Embryonic facial prominence (tissue), 1 donor: ENCODE data around the gene SWT1.
"Not testable (repeated sequence)": the region's sequence is repeated elsewhere in the genome, so short reads cannot be mapped to it uniquely, and the experiment has no call there.

Experiments used
- DNase-seq: peaks from one replicate; pipeline ENCODE4 v3.0.0-alpha.2; 2016; ENCODE audit errors: extremely low spot score

SWT1 gene

DNA sequence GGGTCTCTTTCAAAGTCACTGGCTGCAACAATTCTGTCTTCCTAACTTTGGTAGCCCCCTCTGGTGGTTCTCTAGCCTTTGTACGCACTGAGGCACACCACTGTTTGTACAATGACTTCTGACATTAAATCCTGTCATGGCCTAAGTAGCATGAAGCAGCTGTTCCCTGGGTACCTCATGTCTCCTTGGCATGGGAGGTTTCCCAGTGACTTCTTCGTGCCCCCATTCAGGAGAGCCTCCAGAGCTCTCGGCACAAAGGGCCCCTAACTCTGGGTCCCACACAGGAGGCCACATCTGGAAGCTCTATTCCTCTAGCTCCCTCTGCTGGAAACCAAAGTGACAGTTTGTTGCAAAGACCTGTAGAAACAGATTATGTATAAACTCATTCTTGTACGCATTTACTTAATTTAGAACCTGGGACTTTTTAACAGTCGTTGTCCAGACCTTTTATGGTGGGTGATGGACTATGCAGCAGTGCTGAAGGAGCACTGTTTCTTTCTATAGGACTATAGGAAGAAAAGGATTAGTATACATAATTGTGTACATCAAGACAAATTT lies 13.4 kb downstream of the SWT1 start:
- no peak for DNase-seq

- DNase-seq, result no peak
These were observed 36.8 kb downstream of the SWT1 start for GRCh38 chr1:185193756-185194155.

DNA sequence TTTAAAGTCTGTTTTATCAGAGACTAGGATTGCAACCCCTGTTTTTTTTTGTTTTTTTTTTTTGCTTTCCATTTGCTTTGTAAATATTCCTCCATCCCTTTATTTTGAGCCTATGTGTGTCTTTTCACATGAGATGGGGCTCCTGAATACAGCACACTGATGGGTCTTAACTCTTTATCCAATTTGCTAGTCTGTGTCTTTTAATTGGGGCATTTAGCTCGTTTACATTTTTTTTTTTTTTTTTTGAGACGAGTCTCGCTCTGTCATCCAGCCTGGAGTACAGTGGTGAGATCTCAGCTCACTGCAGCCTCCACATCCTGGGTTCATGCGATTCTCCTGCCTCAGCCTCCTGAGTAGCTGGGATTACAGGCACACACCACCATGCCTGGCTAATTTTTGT lies 41.7 kb downstream of the SWT1 start:
- DNase-seq, result not testable (repeated sequence)

DNA sequence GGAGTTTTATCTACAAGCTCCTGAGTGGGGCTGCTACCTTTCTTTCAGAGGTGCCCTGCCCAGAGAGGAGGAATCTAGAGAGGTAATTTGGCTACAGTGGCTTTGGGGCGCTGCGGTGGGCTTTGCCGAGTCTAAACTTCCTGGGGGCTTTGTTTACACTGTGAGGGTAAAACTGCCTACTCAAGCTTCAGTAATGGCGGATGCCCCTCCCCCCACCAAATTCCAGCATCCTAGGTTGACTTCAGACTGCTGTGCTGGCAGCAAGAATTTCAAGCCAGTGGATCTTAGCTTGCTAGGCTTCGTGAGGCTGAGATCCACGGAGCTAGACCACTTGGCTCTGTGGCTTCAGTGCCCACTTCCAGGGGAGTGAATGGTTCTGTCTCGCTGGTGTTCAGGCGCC lies 43.9 kb downstream of the SWT1 start:
- DNase-seq, result no peak

DNA sequence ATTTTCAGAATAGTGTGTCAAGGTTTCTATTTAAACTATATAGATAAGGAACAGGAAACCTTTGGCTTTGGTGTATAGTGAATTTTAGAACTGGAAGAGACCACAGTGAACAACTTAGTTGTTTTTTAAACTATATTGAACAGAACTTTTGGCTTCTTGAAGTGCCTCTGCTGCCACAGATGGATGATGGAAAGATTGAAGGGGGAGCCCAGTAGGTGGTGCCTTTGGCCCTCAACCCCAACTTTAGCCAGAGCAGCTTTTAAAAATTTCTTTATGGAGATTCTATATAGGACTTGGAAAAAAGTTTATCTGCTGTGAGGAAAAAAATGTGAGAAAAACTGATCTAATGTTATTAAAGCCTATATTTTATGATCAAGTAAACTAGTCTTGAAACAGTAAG lies 50.2 kb downstream of the SWT1 start:
- DNase-seq, result no peak

DNA sequence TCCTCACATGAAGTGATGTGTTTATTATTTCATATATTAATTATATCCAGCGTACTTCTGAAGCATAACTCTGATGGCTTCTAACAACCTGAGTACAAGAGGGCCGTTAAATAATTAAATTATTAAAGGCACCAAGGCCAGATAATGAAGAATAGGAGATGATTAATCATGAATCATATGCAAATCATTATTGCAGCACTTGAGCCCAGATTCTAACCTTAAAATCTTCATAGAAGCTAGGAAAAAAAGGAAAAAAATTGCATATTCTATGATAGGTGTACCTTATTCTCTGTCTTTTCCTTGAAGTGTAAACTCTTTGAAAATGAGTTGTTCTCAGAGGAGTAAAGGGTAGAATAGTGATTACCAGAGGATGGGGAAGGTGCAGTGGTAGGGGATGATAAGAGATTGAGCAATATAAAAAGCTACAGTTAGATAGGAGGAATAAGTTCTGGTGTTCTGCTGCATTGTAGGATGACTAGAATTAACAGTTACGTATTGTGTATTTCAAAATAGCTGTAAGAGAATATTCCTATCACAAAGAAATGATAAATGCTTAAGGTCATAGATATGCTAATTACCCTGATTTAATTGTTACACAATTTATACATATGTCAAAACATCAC lies 51.1 kb downstream of the SWT1 start:
- no peak for DNase-seq

DNA sequence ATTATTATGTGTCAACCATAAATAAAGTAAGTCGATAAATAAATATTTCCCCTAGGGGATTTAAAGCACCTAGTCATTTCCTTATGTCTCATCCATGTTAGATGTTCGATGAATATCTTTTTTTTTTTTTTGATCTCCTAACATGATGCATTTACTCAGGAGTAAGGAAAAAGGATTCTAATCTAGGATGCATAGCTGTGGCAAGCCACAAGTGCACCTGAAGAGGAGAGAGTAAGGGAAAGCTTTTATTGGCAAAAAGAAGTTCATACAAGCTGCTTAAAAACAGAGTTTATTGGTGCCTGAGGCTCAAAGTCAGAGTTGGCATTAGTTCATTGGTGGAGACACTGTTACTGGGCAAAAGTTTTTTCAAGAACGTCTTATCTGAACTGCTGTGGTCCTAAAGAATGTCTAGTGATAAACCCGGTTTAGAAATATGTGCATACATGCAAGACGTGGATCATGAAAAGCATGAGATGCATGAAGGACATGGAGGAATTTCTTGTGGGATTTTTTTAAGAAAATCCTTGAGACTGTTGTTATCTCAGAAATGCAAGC lies 51.7 kb downstream of the SWT1 start:
- DNase-seq, result no peak

- not testable (repeated sequence) for DNase-seq
These were observed 52.4 kb downstream of the SWT1 start for GRCh38 chr1:185209357-185209756.

- DNase-seq, result no peak
These were observed 56.1 kb downstream of the SWT1 start for GRCh38 chr1:185213091-185213490.

DNA sequence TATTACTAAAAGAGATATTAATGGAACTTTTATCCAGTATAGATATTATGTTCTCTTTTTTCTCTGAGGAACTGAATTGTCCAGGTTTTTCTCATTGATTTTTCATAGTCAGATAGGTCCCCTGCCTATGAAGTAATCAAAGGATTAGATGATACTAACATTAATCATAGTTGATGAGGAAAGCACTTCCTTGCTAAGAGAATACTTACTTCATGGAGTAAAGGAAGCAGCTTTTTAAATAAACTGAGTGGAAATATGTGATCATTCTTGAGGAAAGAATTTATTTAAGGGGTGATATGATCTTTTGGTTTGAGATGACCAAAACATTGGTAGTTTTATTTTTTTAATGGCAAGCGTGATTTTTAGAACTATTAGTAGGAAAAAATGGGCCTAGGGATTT lies 58.9 kb downstream of the SWT1 start:
- DNase-seq, result no peak

DNA sequence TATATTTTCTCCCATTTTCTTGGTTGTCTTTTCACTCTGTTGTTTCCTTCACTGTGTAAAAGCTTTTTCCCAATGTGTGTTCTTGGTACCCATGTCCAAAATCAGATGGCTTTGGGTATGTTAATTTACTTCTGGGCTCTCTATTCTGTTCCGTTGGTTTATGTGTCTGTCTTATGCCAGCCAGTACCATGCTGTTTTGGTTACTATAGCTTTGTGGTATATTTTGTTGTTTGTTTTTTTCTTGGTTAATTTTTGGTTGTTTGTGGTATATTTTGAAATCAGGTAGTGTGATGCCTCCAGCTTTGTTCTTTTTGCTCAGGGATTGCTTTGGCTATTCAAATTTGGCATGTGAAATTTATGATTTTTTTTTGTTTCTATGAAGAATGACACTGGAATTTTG lies 67.2 kb downstream of the SWT1 start:
- no peak for DNase-seq

- no peak for DNase-seq
These were observed 70.2 kb downstream of the SWT1 start for GRCh38 chr1:185227161-185227560.

DNA sequence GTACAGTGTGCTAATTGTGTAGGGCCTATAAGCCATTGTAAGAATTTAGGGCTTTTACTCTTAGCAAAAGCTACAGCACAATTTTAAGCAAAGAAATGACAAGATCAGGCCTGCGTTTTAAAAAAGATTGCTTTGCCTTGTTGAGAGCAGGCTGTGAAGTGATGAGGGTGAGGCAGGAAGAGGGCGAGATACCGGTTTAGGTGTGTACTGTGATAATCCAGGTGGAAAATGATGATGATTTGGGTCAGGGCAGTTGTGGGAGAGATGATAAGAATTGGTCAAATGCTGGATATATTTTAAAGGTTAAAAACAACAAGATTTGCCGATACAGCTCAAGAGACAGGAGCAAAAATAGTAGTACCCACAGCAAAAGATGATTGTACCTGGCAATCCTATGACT lies 72.0 kb downstream of the SWT1 start:
- DNase-seq, result no peak

- DNase-seq, result no peak
These were observed 73.0 kb downstream of the SWT1 start for GRCh38 chr1:185229981-185230380.

DNA sequence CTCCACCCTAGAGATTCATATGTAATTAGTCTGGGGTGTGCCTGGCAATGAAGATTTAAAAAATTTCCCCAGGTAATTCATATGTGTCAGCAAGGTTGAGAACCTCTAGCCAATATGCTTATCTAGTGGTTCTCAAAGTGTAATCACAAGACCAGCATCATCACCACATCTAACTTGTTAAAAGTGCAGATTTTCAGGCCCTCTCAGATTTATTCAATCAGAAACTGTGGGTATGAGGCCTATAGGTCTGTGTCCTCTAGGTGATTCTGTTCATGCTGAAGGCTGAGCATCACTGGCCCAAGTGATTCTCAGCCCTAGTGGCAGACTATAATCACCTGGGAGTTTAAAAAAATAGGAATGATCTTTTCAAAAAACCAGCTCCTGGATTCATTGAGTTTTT lies 75.9 kb downstream of the SWT1 start:
- DNase-seq, result no peak

DNA sequence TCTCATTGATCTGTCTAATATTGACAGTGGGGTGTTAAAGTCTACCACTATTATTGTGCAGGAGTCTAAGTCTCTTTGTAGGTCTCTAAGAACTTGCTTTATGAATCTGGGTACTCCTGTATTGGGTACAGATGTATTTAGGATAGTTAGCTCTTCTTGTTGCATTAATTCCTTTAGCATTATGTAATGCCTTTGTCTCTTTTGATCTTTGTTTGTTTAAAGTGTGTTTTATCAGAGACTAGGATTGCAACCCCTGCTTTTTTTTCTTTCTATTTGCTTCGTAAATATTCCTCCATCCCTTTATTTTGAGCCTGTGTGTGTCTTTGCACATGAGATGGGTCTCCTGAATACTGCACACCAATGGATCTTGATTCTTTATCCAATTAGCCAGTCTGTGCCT lies 77.2 kb downstream of the SWT1 start:
- DNase-seq, result not testable (repeated sequence)

DNA sequence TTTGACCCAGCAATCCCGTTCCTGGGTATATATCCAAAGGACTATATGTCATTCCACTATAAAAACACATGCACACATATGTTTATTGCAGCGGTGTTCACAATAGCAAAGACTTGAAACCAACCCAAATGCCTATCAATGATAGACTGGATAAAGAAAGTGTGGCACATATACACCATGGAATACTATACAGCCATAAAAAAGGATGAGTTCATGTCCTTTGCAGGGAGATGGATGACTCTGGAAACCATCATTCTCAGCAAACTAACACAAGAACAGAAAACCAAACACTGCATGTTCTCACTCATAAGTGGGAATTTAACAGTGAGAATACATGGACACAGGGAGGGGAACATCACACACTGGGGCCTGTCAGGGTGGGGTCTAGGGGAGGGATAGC lies 80.2 kb downstream of the SWT1 start:
- not testable (repeated sequence) for DNase-seq

- DNase-seq, result no peak
These were observed 80.7 kb downstream of the SWT1 start for GRCh38 chr1:185237661-185238060.

DNA sequence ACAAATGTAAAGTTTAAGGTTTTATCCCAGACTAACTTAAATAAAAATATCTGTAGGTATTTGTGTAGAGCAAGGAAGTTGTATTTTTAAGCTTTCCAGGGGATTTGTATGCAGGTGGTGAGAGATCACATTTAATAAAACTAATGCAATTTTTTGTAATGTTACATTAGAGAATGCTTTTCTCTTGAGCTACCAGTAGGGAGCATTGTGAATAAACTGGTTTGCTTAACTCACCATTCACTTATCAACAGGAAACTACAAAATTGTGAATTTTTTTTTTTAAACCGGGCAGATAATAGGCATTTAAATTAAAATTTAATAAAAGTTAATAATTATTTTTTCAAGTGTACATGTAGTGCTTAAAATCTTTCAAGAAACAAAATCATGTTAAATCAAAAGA lies 81.5 kb downstream of the SWT1 start:
- no peak for DNase-seq

DNA sequence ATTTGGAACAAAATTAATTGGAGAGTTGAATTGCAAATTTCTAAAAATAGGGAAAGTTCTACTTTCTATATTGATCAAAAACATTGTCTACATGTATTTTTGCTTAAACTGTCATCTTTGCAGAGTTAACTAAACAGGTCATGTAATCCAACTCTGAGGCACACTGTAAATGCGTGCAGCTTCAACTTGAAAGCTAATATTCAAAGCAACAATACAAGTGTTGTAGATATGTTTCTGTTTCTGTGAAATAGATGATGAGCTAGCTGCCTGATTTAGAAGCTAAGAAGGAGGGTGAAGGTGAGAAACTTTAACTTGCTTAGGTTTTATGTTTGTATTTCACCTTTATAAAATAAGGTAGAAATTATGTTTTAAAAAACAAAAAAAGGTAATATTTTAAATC lies 82.9 kb downstream of the SWT1 start:
- no peak for DNase-seq

GRCh38 chr1:185241127-185241526 lies 84.2 kb downstream of the SWT1 start:
- no peak for DNase-seq

DNA sequence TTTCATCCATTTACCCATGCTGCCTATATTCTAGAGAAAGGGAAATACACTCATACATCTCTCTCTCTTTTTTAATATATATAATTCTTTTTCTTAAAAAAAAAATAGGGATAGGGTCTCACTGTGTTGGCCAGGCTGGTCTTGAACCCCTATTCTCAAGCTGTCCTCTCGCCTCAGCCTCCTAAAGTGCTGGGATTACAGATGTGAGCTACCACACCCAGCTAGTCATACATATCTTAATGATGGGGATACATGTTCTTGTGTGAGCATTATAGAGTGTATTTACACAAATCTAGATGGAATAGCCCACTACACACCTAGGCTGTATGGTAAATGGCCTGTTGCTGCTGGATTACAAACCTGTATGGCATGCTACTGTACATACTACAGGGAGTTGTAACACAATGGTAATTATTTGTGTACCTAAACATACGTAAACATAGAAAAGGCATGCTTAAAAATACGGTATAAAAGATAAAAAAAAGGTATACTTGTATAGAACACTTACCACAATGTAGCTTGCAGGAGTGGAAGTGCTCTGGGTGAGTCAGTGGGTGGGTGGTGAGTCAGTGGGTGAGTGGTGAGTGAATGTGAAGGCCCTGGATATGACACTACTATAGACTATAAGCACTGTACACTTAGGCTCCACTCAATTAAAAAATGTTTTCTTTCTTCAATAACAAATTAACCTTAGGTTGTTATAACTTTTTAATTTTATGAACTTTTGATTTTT lies 87.2 kb downstream of the SWT1 start:
- no peak for DNase-seq

DNA sequence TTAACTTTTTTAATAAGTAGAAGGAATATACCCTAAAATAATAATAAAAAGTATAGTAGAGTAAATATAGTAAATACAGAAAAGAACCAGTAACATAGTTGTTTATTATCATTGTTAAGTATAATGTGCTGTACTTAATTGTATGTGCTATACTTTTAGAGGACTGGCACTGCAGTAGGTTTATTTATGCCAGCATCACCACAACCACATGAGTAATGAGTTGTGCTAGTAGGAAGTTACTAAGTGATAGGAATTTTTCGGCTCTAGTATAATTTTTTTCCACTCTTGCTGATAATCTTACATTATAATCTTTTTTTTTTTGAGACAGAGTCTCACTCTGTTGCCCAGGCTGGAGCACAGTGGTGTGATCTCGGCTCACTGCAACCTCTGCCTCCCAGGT lies 88.5 kb downstream of the SWT1 start:
- no peak for DNase-seq
